Mesenchymal stem cell (in vitro differentiated cells and primary cell): ENCODE data around the gene WDR70.

Experiments used
- DNase-seq: peaks from one replicate; pipeline ENCODE4 v3.0.0-alpha.2; 2013
- H2AFZ ChIP-seq: one replicate; pipeline ENCODE4 v1.6.1; 2013; ENCODE audit warnings: low read depth, mild to moderate bottlenecking, control low read depth, inconsistent platforms, low read length, moderate library complexity
- H2AK5ac ChIP-seq: 2 replicates; pipeline ENCODE4 v1.6.1; 2013; ENCODE audit warnings: low read length, moderate library complexity, mild to moderate bottlenecking, inconsistent platforms; ENCODE audit not compliant: severe bottlenecking
- H2BK120ac ChIP-seq: one replicate; pipeline ENCODE4 v1.6.1; 2013; ENCODE audit warnings: low read depth, mild to moderate bottlenecking, inconsistent platforms, low read length, moderate library complexity
- H2BK12ac ChIP-seq, 2 experiments: one replicate each; pipeline ENCODE4 v1.6.1; 2013; ENCODE audit warnings: inconsistent platforms in 2 of 2, low read length in 2 of 2, mild to moderate bottlenecking in 2 of 2, moderate library complexity in 2 of 2, control low read depth in 1 of 2
- H2BK15ac ChIP-seq: one replicate; pipeline ENCODE4 v1.6.1; 2013; ENCODE audit warnings: mild to moderate bottlenecking, low read depth, inconsistent platforms; ENCODE audit not compliant: poor library complexity, severe bottlenecking
- H2BK5ac ChIP-seq: 2 replicates; pipeline ENCODE4 v1.6.1; 2013; ENCODE audit warnings: low read depth, mild to moderate bottlenecking, low read length, control low read depth, inconsistent platforms; ENCODE audit not compliant: poor library complexity, severe bottlenecking
- H3K14ac ChIP-seq, 2 experiments: one replicate each; pipeline ENCODE4 v1.6.1; 2013; ENCODE audit warnings: inconsistent platforms in 2 of 2, low read length in 2 of 2, control low read depth in 1 of 2, mild to moderate bottlenecking in 1 of 2, moderate library complexity in 1 of 2
- H3K18ac ChIP-seq, 2 experiments: one replicate each; pipeline ENCODE4 v1.6.1; 2013; ENCODE audit warnings: inconsistent platforms in 2 of 2, low read length in 2 of 2, control low read depth in 1 of 2, low read depth in 1 of 2, mild to moderate bottlenecking in 1 of 2
- H3K23ac ChIP-seq, 2 experiments: one replicate each; pipeline ENCODE4 v1.6.1; 2013; ENCODE audit warnings: inconsistent platforms in 2 of 2, low read length in 2 of 2, mild to moderate bottlenecking in 2 of 2, moderate library complexity in 2 of 2, control low read depth in 1 of 2
- H3K27ac ChIP-seq: 2 replicates; pipeline ENCODE4 v1.5.1; 2013; ENCODE audit warnings: mild to moderate bottlenecking, moderate library complexity, low read length, control low read depth, inconsistent platforms; ENCODE audit not compliant: poor library complexity, severe bottlenecking
- H3K27me3 ChIP-seq, 2 experiments: 2 replicates each; pipeline versions ENCODE4 v1.6.1 to v1.7.0; 2013; ENCODE audit warnings: low read length in 2 of 2, mild to moderate bottlenecking in 2 of 2, moderate library complexity in 2 of 2, control low read depth in 1 of 2, inconsistent platforms in 1 of 2; ENCODE audit not compliant: control insufficient read depth in 1 of 2, insufficient read depth in 1 of 2
- H3K36me3 ChIP-seq, 2 experiments: 2 replicates each; pipeline versions ENCODE4 v1.6.1 to v1.7.0; 2013; ENCODE audit warnings: low read length in 2 of 2, control low read depth in 1 of 2, inconsistent platforms in 1 of 2, low read depth in 1 of 2, mild to moderate bottlenecking in 1 of 2; ENCODE audit not compliant: insufficient read depth in 2 of 2, control insufficient read depth in 1 of 2
- H3K4ac ChIP-seq, 2 experiments: one replicate each; pipeline ENCODE4 v1.6.1; 2013; ENCODE audit warnings: inconsistent platforms in 2 of 2, low read length in 2 of 2, mild to moderate bottlenecking in 2 of 2, moderate library complexity in 2 of 2, control low read depth in 1 of 2, low read depth in 1 of 2
- H3K4me1 ChIP-seq: 2 replicates; pipeline ENCODE4 v1.6.1; 2013; ENCODE audit warnings: low read depth, low read length, control low read depth; ENCODE audit not compliant: control insufficient read depth, insufficient read depth
- H3K4me2 ChIP-seq: 2 replicates; pipeline ENCODE4 v1.6.1; 2013; ENCODE audit warnings: low read length, mild to moderate bottlenecking, inconsistent platforms; ENCODE audit not compliant: poor library complexity, severe bottlenecking
- H3K4me3 ChIP-seq, 2 experiments: 2 replicates each; pipeline versions ENCODE4 v1.5.1 to v1.7.0; 2013; ENCODE audit warnings: low read length in 2 of 2, mild to moderate bottlenecking in 2 of 2, control low read depth in 1 of 2, low read depth in 1 of 2; ENCODE audit not compliant: insufficient read depth in 1 of 2
- H3K79me1 ChIP-seq: replicated peaks from 2 replicates; pipeline ENCODE4 v1.6.1; 2013; ENCODE audit warnings: mild to moderate bottlenecking, control low read depth, low read length, inconsistent platforms; ENCODE audit not compliant: poor library complexity, severe bottlenecking
- H3K9ac ChIP-seq: 2 replicates; pipeline ENCODE4 v1.7.0; 2013; ENCODE audit warnings: mild to moderate bottlenecking, low read length, moderate library complexity
- H3K9me3 ChIP-seq: 2 replicates; pipeline ENCODE4 v1.7.0; 2013; ENCODE audit warnings: mild to moderate bottlenecking, low read length; ENCODE audit not compliant: control insufficient read depth
- H4K8ac ChIP-seq: one replicate; pipeline ENCODE4 v1.6.1; 2013; ENCODE audit warnings: inconsistent platforms, mild to moderate bottlenecking, low read length, moderate library complexity
- H4K91ac ChIP-seq: one replicate; pipeline ENCODE4 v1.6.1; 2013; ENCODE audit warnings: mild to moderate bottlenecking, low read length, inconsistent platforms
- WGBS: methylation state at CpG from one replicate; pipeline ENCODE4 v1.1.7; 2013; ENCODE audit warnings: mixed read lengths; 5-methylcytosine and 5-hydroxymethylcytosine counted together

WDR70 gene

GRCh38 chr5:37709020-37709419, 329.9 kb downstream of the WDR70 start:
- Histone ChIP-seq H3K27ac (no peak overlapping the region), H2BK15ac (no peak overlapping the region), H2BK120ac (no peak overlapping the region), H4K91ac (no peak overlapping the region), H3K4me1 (no peaks in the 10 kb centered on the region), H2AK5ac (no peak overlapping the region), H3K36me3 (no peaks in the 10 kb centered on the region), H2BK12ac (no peak overlapping the region), H4K8ac (no peak overlapping the region), H3K23ac (no peak overlapping the region), H2BK5ac (no peak overlapping the region), H3K79me1 (peaks cover 2% of the 10 kb centered on the region), H3K9me3 (no peaks in the 10 kb centered on the region), H3K9ac (no peak overlapping the region), H2AFZ (no peak overlapping the region), H3K18ac (no peak overlapping the region), H3K27me3 (no peaks in the 10 kb centered on the region), H3K4me2 (no peak overlapping the region), H3K4me3 (no peak overlapping the region), H3K4ac (no peak overlapping the region), H3K14ac (no peak overlapping the region)
- DNase-seq: no peak

GRCh38 chr5:37710965-37711364, 331.8 kb downstream of the WDR70 start:
- Histone ChIP-seq H2AFZ (no peak overlapping the region), H3K4me2 (no peak overlapping the region), H2BK120ac (no peak overlapping the region), H2BK12ac (no peak overlapping the region), H3K23ac (no peak overlapping the region), H3K9ac (no peak overlapping the region), H3K36me3 (no peaks in the 10 kb centered on the region), H3K4me1 (no peaks in the 10 kb centered on the region), H3K27ac (no peak overlapping the region), H3K18ac (no peak overlapping the region), H3K79me1 (peaks cover 2% of the 10 kb centered on the region), H3K4me3 (no peak overlapping the region), H3K27me3 (no peaks in the 10 kb centered on the region), H2BK15ac (no peak overlapping the region), H4K91ac (no peak overlapping the region), H3K4ac (no peak overlapping the region), H3K14ac (no peak overlapping the region), H2AK5ac (no peak overlapping the region), H2BK5ac (no peak overlapping the region), H3K9me3 (no peaks in the 10 kb centered on the region), H4K8ac (no peak overlapping the region)
- WGBS: 96% methylated on average over 2 of the region's 2 CpGs
- DNase-seq: no peak

DNA sequence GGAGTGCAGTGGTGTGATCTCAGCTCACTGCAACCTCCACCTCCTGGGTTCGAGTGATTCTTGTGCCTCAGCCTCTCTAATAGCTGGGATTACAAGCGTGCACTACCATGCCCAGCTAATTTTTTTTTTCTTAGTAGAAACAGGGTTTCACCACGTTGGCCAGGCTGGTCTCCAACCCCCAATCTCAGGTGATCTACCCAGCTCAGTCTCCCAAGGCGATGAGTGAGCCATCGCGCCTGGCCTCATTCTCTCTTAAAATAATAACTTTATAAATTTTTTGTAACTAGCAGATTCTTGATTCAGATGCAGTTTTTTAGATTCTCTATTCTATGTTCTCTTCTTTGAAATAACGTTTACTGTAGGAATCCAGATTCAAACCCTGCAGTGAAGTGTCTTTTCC, 333.6 kb downstream of the WDR70 start:
- Histone ChIP-seq H3K14ac (no peak overlapping the region), H3K4ac (no peak overlapping the region), H3K9ac (no peak overlapping the region), H2BK12ac (no peak overlapping the region), H3K36me3 (no peaks in the 10 kb centered on the region), H3K18ac (no peak overlapping the region), H2AK5ac (no peak overlapping the region), H3K9me3 (no peaks in the 10 kb centered on the region), H2BK120ac (no peak overlapping the region), H3K27ac (no peak overlapping the region), H4K91ac (no peak overlapping the region), H3K23ac (no peak overlapping the region), H2AFZ (no peak overlapping the region), H3K4me1 (no peaks in the 10 kb centered on the region), H2BK15ac (no peak overlapping the region), H2BK5ac (no peak overlapping the region), H3K4me2 (no peak overlapping the region), H4K8ac (no peak overlapping the region), H3K4me3 (no peak overlapping the region), H3K27me3 (no peaks in the 10 kb centered on the region), H3K79me1 (peaks cover 2% of the 10 kb centered on the region)
- DNase-seq: no peak
- WGBS: 98% methylated on average over 3 of the region's 7 CpGs

DNA sequence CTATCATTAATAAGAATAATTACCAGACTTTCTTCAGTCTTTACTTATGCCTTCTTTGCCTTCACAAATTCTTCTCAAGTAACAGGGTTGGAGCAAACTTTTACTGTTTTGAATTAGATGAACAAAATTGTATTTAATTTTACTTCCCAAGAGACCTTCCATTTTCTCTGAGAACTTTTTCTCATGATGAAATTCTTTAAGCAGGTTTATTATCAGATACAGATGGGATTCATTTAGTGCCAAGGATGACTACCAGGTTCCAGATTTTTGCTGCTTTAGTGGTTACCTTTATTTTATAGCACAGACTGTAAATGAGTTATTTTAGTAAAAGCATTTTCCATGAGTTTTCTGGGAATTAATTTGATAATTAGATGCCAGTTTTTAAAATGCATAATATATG, 335.6 kb downstream of the WDR70 start:
- no peak overlapping the region for H2BK12ac ChIP-seq
- H3K4me3 ChIP-seq: peak overlapping the region in 1 of 2 experiments; percentile 11
- no peak overlapping the region for H4K91ac ChIP-seq
- no peak for DNase-seq
- H2BK5ac ChIP-seq: no peak overlapping the region
- no peaks in the 10 kb centered on the region for H3K9me3 ChIP-seq
- peak overlapping the region; percentile 68 for H3K9ac ChIP-seq
- H3K18ac ChIP-seq: no peak overlapping the region
- H3K36me3 ChIP-seq: no peaks in the 10 kb centered on the region
- no peak overlapping the region for H3K4me2 ChIP-seq
- no peak overlapping the region for H4K8ac ChIP-seq
- H2AFZ ChIP-seq: no peak overlapping the region
- no peak overlapping the region for H3K4ac ChIP-seq
- H2BK15ac ChIP-seq: no peak overlapping the region
- peaks cover 2% of the 10 kb centered on the region for H3K79me1 ChIP-seq
- no peak overlapping the region for H3K14ac ChIP-seq
- no peak overlapping the region for H2AK5ac ChIP-seq
- peaks cover 2% of the 10 kb centered on the region for H3K4me1 ChIP-seq
- H3K27ac ChIP-seq: no peak overlapping the region
- no peak overlapping the region for H2BK120ac ChIP-seq
- no peak overlapping the region for H3K23ac ChIP-seq
- no peaks in the 10 kb centered on the region for H3K27me3 ChIP-seq
